Measurements from ENCODE around the gene FADS6. TPM values are rescaled to one million over a fixed set of nuclear protein-coding genes. Genes with fewer than 3 reads are reported as not detected.

Gene FADS6
- total and polyA plus RNA-seq, 2 of the 13 experiments (the other 11 are each of a cell fraction or from before 2014, with no cell fraction given), result 0.11 TPM

DNA sequence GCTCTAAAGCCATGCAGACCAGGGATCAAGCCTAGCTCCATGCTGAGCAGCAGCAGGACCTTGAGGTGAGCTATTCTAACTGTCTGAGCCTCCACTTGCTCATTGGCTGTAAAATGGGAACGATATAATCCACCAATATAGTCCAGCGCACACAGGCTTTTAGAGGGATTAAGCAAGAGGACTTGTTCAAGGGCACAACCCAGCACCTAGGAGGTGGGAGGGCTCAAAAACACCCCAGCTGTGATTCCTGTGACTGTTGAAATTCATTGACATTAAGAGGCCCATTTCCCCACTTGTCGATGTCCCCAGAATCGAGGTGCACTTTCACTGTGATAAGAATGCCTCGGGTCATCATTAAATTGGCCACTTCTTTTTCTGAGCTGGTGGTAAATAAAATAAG is 25.5 kb upstream of the FADS6 start:
- FAIRE-seq (no peak), DNase-seq (ENCODE audit: low spot score) (no peak), ATAC-seq (no peak)
- Histone ChIP-seq H3K36me3 (replicated peaks in 1 of 2; ENCODE audit: control insufficient read depth in 1 of 2, insufficient read depth in 2 of 2, low read length in 2 of 2) (no peaks in the 10 kb centered on the region), H3K27me3 (ENCODE audit: control insufficient read depth in 1 of 2, insufficient read depth in 2 of 2, low read length in 2 of 2) (peaks cover 11 to 65% of the 10 kb centered on the region in 2 experiments), H4K20me1 (ENCODE audit: insufficient read depth, low read length) (no peaks in the 10 kb centered on the region), H3K4me1 (ENCODE audit: insufficient read depth, low read length) (peaks cover 31% of the 10 kb centered on the region), H2AFZ (ENCODE audit: low read length) (no peak overlapping the region), H3K79me2 (ENCODE audit: insufficient read depth, low read length) (no peaks in the 10 kb centered on the region), H3K27ac (ENCODE audit: extremely low read length, insufficient read depth, low read length) (no peak overlapping the region), H3K9ac (ENCODE audit: insufficient read depth, low read depth, low read length) (no peak overlapping the region), H3K4me3 (replicated peaks in 1 of 3; ENCODE audit: insufficient read depth in 1 of 3, low read depth in 2 of 3, low read length in 3 of 3) (no peak overlapping the region), H3K4me2 (ENCODE audit: low read depth, low read length) (no peak overlapping the region), H3K9me3 (ENCODE audit: low read length) (no peaks in the 10 kb centered on the region)
- CTCF ChIA-PET (ENCODE audit: low intra/inter-chr PET ratio, low total read pairs), result interaction anchor here (2.3 kb wide), 1 partner anchor 39 kb away, joined by 9 read pairs; no protein-coding TSS in a partner anchor
- intact Hi-C loops (cut with micrococcal nuclease; ENCODE audit: unreplicated experiment) (no loop called here), in situ Hi-C loops (cut with HindIII; ENCODE audit: extremely low pct_ligation_motif_present, low pct_unique_long_range_greater_than_20kb) (loop anchor here (5.0 kb wide), 1 partner anchor 88 kb away; no protein-coding TSS in a partner anchor)
- POLR2A ChIA-PET, result no interaction called here
- TF ChIP-seq ZBTB42 (CRISPR knock-in tag; IDR thresholded peaks at IDR 0.05) (no peak), PAWR (CRISPR knock-in tag; IDR thresholded peaks at IDR 0.05; ENCODE audit: borderline replicate concordance) (no peak), MIER3 (CRISPR knock-in tag; IDR thresholded peaks at IDR 0.05; ENCODE audit: borderline replicate concordance) (no peak), RARG (CRISPR knock-in tag; IDR thresholded peaks at IDR 0.05; ENCODE audit: low read depth) (no peak), HMGA1 (CRISPR knock-in tag; conservative IDR thresholded peaks at IDR 0.05) (no peak), TOE1 (CRISPR knock-in tag; IDR thresholded peaks at IDR 0.05) (no peak), SSRP1 (CRISPR knock-in tag; IDR thresholded peaks at IDR 0.05) (no peak), HES4 (CRISPR knock-in tag; IDR thresholded peaks at IDR 0.05; ENCODE audit: borderline replicate concordance) (no peak), ERF (CRISPR knock-in tag; IDR thresholded peaks at IDR 0.05) (no peak)
- TF ChIP-seq, protein P1, sequence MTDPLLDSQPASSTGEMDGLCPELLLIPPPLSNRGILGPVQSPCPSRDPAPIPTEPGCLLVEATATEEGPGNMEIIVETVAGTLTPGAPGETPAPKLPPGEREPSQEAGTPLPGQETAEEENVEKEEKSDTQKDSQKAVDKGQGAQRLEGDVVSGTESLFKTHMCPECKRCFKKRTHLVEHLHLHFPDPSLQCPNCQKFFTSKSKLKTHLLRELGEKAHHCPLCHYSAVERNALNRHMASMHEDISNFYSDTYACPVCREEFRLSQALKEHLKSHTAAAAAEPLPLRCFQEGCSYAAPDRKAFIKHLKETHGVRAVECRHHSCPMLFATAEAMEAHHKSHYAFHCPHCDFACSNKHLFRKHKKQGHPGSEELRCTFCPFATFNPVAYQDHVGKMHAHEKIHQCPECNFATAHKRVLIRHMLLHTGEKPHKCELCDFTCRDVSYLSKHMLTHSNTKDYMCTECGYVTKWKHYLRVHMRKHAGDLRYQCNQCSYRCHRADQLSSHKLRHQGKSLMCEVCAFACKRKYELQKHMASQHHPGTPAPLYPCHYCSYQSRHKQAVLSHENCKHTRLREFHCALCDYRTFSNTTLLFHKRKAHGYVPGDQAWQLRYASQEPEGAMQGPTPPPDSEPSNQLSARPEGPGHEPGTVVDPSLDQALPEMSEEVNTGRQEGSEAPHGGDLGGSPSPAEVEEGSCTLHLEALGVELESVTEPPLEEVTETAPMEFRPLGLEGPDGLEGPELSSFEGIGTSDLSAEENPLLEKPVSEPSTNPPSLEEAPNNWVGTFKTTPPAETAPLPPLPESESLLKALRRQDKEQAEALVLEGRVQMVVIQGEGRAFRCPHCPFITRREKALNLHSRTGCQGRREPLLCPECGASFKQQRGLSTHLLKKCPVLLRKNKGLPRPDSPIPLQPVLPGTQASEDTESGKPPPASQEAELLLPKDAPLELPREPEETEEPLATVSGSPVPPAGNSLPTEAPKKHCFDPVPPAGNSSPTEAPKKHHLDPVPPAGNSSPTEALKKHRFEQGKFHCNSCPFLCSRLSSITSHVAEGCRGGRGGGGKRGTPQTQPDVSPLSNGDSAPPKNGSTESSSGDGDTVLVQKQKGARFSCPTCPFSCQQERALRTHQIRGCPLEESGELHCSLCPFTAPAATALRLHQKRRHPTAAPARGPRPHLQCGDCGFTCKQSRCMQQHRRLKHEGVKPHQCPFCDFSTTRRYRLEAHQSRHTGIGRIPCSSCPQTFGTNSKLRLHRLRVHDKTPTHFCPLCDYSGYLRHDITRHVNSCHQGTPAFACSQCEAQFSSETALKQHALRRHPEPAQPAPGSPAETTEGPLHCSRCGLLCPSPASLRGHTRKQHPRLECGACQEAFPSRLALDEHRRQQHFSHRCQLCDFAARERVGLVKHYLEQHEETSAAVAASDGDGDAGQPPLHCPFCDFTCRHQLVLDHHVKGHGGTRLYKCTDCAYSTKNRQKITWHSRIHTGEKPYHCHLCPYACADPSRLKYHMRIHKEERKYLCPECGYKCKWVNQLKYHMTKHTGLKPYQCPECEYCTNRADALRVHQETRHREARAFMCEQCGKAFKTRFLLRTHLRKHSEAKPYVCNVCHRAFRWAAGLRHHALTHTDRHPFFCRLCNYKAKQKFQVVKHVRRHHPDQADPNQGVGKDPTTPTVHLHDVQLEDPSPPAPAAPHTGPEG (CRISPR knock-in tag; IDR thresholded peaks at IDR 0.05), result no peak
- BruUV-seq (replicated peaks), result no TSS peak
- 80% methylated on average over 5 of the region's 5 CpGs for WGBS (ENCODE audit: low lambda C conversion rate)
